ENCODE measurements around the gene CBFB.

CBFB gene

GRCh38 chr16:67148656-67149275 is 119.8 kb downstream of the CBFB start:
- TF ChIP-seq CTCF (conservative IDR thresholded peaks at IDR 0.05) (no peak), ZFX (IDR thresholded peaks at IDR 0.05) (no peak)
- H3K27ac ChIP-seq: no peak overlapping the region

- TF ChIP-seq CTCF (conservative IDR thresholded peaks at IDR 0.05) (no peak), ZFX (IDR thresholded peaks at IDR 0.05) (no peak)
- no peak overlapping the region for H3K27ac ChIP-seq
Measured at GRCh38 chr16:67149276-67150046, 120.5 kb downstream of the CBFB start.

- no peak overlapping the region for H3K27ac ChIP-seq
- no peak; the same call in 1 of the 2 replicates for TF ChIP-seq CTCF (conservative IDR thresholded peaks at IDR 0.05)
- TF ChIP-seq ZFX (IDR thresholded peaks at IDR 0.05): no peak
Measured at GRCh38 chr16:67150047-67150832, 121.3 kb downstream of the CBFB start.

Measured in C4-2B (cell line).